ENCODE results near the gene SLC34A3.

SLC34A3 gene

GRCh38 chr9:137228968-137229896 is 1.5 kb upstream of the SLC34A3 start:
- H3K27ac ChIP-seq (ENCODE audit: low read length), result no peak overlapping the region
- no peak overlapping the region for H3K4me2 ChIP-seq (ENCODE audit: low read depth, low read length)
- H3K4me1 ChIP-seq (ENCODE audit: low read length), result peaks cover 5% of the 10 kb centered on the region; the same call in 1 of the 2 replicates
- H3K9me2 ChIP-seq (replicated peaks; ENCODE audit: insufficient read depth, low read length), result no peaks in the 10 kb centered on the region
- no peak overlapping the region for H3K4me3 ChIP-seq (ENCODE audit: low read length)
- H3K36me3 ChIP-seq (replicated peaks; ENCODE audit: insufficient read depth, low read length), result no peaks in the 10 kb centered on the region
- no peaks in the 10 kb centered on the region for H3K79me2 ChIP-seq (ENCODE audit: low read length)
- no peak for DNase-seq
- TF ChIP-seq EZH2phosphoT487 (IDR thresholded peaks at IDR 0.05; ENCODE audit: low read length), result no peak
- H3K9me3 ChIP-seq (replicated peaks; ENCODE audit: insufficient read depth, low read length), result no peaks in the 10 kb centered on the region
- H3K27me3 ChIP-seq (replicated peaks; ENCODE audit: insufficient read depth, low read length), result peaks cover 58% of the 10 kb centered on the region
- no peak overlapping the region for H2AFZ ChIP-seq (ENCODE audit: low read length)
- H4K20me1 ChIP-seq (ENCODE audit: insufficient read depth, low read length), result no peaks in the 10 kb centered on the region
- H3F3A ChIP-seq (ENCODE audit: insufficient read depth, low read length), result no peaks in the 10 kb centered on the region
- H3K9ac ChIP-seq (ENCODE audit: low read length), result no peak overlapping the region

GRCh38 chr9:137229903-137230704 is 597 bp upstream of the SLC34A3 start:
- Histone ChIP-seq H4K20me1 (ENCODE audit: insufficient read depth, low read length) (no peaks in the 10 kb centered on the region), H3K9me2 (replicated peaks; ENCODE audit: insufficient read depth, low read length) (no peaks in the 10 kb centered on the region), H3K9ac (ENCODE audit: low read length) (no peak overlapping the region), H3K79me2 (ENCODE audit: low read length) (no peaks in the 10 kb centered on the region), H3K27ac (ENCODE audit: low read length) (no peak overlapping the region), H3K27me3 (replicated peaks; ENCODE audit: insufficient read depth, low read length) (peaks cover 67% of the 10 kb centered on the region), H3K36me3 (replicated peaks; ENCODE audit: insufficient read depth, low read length) (no peaks in the 10 kb centered on the region), H3K4me2 (ENCODE audit: low read depth, low read length) (no peak overlapping the region), H3F3A (ENCODE audit: insufficient read depth, low read length) (no peaks in the 10 kb centered on the region), H2AFZ (ENCODE audit: low read length) (no peak overlapping the region), H3K4me1 (ENCODE audit: low read length) (no peaks in the 10 kb centered on the region), H3K9me3 (replicated peaks; ENCODE audit: insufficient read depth, low read length) (no peaks in the 10 kb centered on the region), H3K4me3 (ENCODE audit: low read length) (no peak overlapping the region)
- no peak for DNase-seq
- no peak for TF ChIP-seq EZH2phosphoT487 (IDR thresholded peaks at IDR 0.05; ENCODE audit: low read length)
- TF ChIP-seq CTCF (IDR thresholded peaks at IDR 0.05; ENCODE audit: low read length), result no peak
- TF ChIP-seq EZH2 (optimal IDR thresholded peaks at IDR 0.05; ENCODE audit: low read depth, low read length), result no peak

- TF ChIP-seq EZH2phosphoT487 (IDR thresholded peaks at IDR 0.05; ENCODE audit: low read length) (no peak), EZH2 (optimal IDR thresholded peaks at IDR 0.05; ENCODE audit: low read depth, low read length) (no peak), CTCF (IDR thresholded peaks at IDR 0.05; ENCODE audit: low read length) (no peak)
- no peak for DNase-seq
- H3K4me1 ChIP-seq (ENCODE audit: low read length), result 0 out of 2 replicates have a peak, but pooled peaks cover 5% of the 10 kb centered on the region
- H3K27me3 ChIP-seq (replicated peaks; ENCODE audit: insufficient read depth, low read length), result peaks cover 77% of the 10 kb centered on the region
- no peak overlapping the region for H2AFZ ChIP-seq (ENCODE audit: low read length)
- no peaks in the 10 kb centered on the region for H3K79me2 ChIP-seq (ENCODE audit: low read length)
- no peaks in the 10 kb centered on the region for H3K9me2 ChIP-seq (replicated peaks; ENCODE audit: insufficient read depth, low read length)
- no peaks in the 10 kb centered on the region for H3F3A ChIP-seq (ENCODE audit: insufficient read depth, low read length)
- H3K27ac ChIP-seq (ENCODE audit: low read length), result no peak overlapping the region
- no peak overlapping the region for H3K4me3 ChIP-seq (ENCODE audit: low read length)
- H4K20me1 ChIP-seq (ENCODE audit: insufficient read depth, low read length), result no peaks in the 10 kb centered on the region
- no peaks in the 10 kb centered on the region for H3K36me3 ChIP-seq (replicated peaks; ENCODE audit: insufficient read depth, low read length)
- no peak overlapping the region for H3K9ac ChIP-seq (ENCODE audit: low read length)
- no peaks in the 10 kb centered on the region for H3K9me3 ChIP-seq (replicated peaks; ENCODE audit: insufficient read depth, low read length)
- no peak overlapping the region for H3K4me2 ChIP-seq (ENCODE audit: low read depth, low read length)
These were observed 805 bp downstream of the SLC34A3 start for GRCh38 chr9:137231372-137232039.

Measured in MM.1S (cell line).